H1 (cell line): ENCODE measurements around the gene SMG1. TPM values are rescaled to one million over a fixed set of nuclear protein-coding genes. Genes with fewer than 3 reads are reported as not detected.
"Not testable (repeated sequence)": the region's sequence is repeated elsewhere in the genome, so short reads cannot be mapped to it uniquely, and the experiment has no call there.

Experiments used
- CTCF ChIA-PET: fragments of 300-600 bp; sonication (Branson Sonifier 250); formaldehyde crosslinking; loops from one replicate; lab custom pipeline; 2021; ENCODE audit not compliant: partially characterized antibody; lab: Charles Lee
- POLR2A ChIA-PET: fragments of 300-600 bp; sonication (Branson Sonifier 250); formaldehyde crosslinking; loops from one replicate; lab custom pipeline; 2021; ENCODE audit warnings: inconsistent platforms; ENCODE audit not compliant: partially characterized antibody; lab: Charles Lee
- DNase-seq, 2 experiments: peaks; one replicate each; pipeline versions ENCODE4 v3.0.0 to v3.0.0-alpha.2; 2010 to 2022; ENCODE audit warnings: low spot score in 2 of 2, low read depth in 1 of 2, mixed read lengths in 1 of 2
- FAIRE-seq: peaks from 2 replicates; lab custom pipeline; 2011; peaks lifted over from hg19 to GRCh38; lab: Jason Lieb, UNC
- H2AFZ ChIP-seq: 2 replicates; pipeline ENCODE4 v1.8.1; 2012; ENCODE audit warnings: low read length, inconsistent platforms
- H2AK5ac ChIP-seq: 2 replicates; pipeline ENCODE4 v1.6.1; 2013; ENCODE audit warnings: low read depth, low read length
- H2BK120ac ChIP-seq: replicated peaks from 2 replicates; pipeline ENCODE3; 2013; ENCODE audit warnings: low read depth, low read length, inconsistent platforms
- H2BK12ac ChIP-seq: 2 replicates; pipeline ENCODE4 v1.6.1; 2013; ENCODE audit warnings: low read depth, low read length
- H2BK15ac ChIP-seq: 2 replicates; pipeline ENCODE4 v1.6.1; 2013; ENCODE audit warnings: low read length
- H2BK20ac ChIP-seq: 2 replicates; pipeline ENCODE4 v1.6.1; 2013; ENCODE audit warnings: low read length
- H2BK5ac ChIP-seq: 2 replicates; pipeline ENCODE4 v1.6.1; 2013; ENCODE audit warnings: low read depth, low read length
- H3K14ac ChIP-seq: 2 replicates; pipeline ENCODE4 v1.6.1; 2013; ENCODE audit warnings: inconsistent platforms; ENCODE audit not compliant: insufficient read length
- H3K18ac ChIP-seq: 2 replicates; pipeline ENCODE4 v1.6.1; 2013; ENCODE audit warnings: low read length; ENCODE audit errors: extremely low read depth
- H3K23ac ChIP-seq: 2 replicates; pipeline ENCODE4 v1.6.1; 2013; ENCODE audit warnings: inconsistent platforms; ENCODE audit not compliant: insufficient read length
- H3K23me2 ChIP-seq: 2 replicates; pipeline ENCODE4 v1.6.1; 2013; ENCODE audit warnings: low read depth, low read length
- H3K27ac ChIP-seq: 2 replicates; pipeline ENCODE4 v1.6.1; 2011; ENCODE audit warnings: low read depth, low read length, inconsistent platforms
- H3K27me3 ChIP-seq, 4 experiments: replicated peaks in 1 of 4; 1 replicate in 1 of 4; 2 replicates in 3 of 4; pipeline versions ENCODE4 v1.6.1 to v1.8.1; 2011 to 2013; ENCODE audit warnings: low read length in 3 of 4, mild to moderate bottlenecking in 3 of 4, inconsistent platforms in 2 of 4, mixed read lengths in 2 of 4, moderate library complexity in 1 of 4; ENCODE audit not compliant: control insufficient read depth in 3 of 4, insufficient read depth in 3 of 4; ENCODE audit errors: extremely low read depth in 1 of 4
- H3K36me3 ChIP-seq, 4 experiments: 2 replicates each; pipeline versions ENCODE4 v1.6.1 to v1.8.1; 2011 to 2013; ENCODE audit warnings: mild to moderate bottlenecking in 4 of 4, low read length in 3 of 4, moderate library complexity in 2 of 4, control low read depth in 1 of 4, inconsistent platforms in 1 of 4; ENCODE audit not compliant: insufficient read depth in 4 of 4, control insufficient read depth in 2 of 4
- H3K4ac ChIP-seq: replicated peaks from 2 replicates; pipeline ENCODE3; 2013; ENCODE audit warnings: low read length, low read depth, mixed read lengths, inconsistent platforms; ENCODE audit not compliant: insufficient read length
- H3K4me1 ChIP-seq, 4 experiments: replicated peaks in 1 of 4; 1 replicate in 1 of 4; 2 replicates in 3 of 4; pipeline versions ENCODE4 v1.6.1 to v1.8.1; 2011 to 2013; ENCODE audit warnings: low read length in 3 of 4, inconsistent platforms in 2 of 4, mixed read lengths in 1 of 4; ENCODE audit not compliant: insufficient read depth in 4 of 4, control insufficient read depth in 3 of 4
- H3K4me2 ChIP-seq, 2 experiments: 2 replicates each; pipeline versions ENCODE4 v1.6.1 to v1.8.1; 2011 to 2013; ENCODE audit warnings: low read depth in 2 of 2, low read length in 2 of 2, control low read depth in 1 of 2, inconsistent platforms in 1 of 2, mild to moderate bottlenecking in 1 of 2; ENCODE audit not compliant: insufficient read depth in 1 of 2
- H3K4me3 ChIP-seq, 4 experiments: fragments of 200-600, 300-600 bp in 1 of 4; sonication (generic), shearing (Covaris generic), sonication (Bioruptor Twin) in 1 of 4; 2 replicates each; pipeline versions ENCODE4 v1.5.1 to v1.8.1; 2011 to 2016; ENCODE audit warnings: low read length in 4 of 4, low read depth in 3 of 4, control low read depth in 2 of 4, inconsistent platforms in 2 of 4, mild to moderate bottlenecking in 2 of 4, mixed read lengths in 1 of 4, moderate library complexity in 1 of 4; ENCODE audit not compliant: insufficient read depth in 2 of 4; ENCODE audit errors: extremely low read depth in 1 of 4
- H3K56ac ChIP-seq: replicated peaks from 2 replicates; pipeline ENCODE3; 2013; ENCODE audit warnings: low read depth, mild to moderate bottlenecking, mixed read lengths, low read length, inconsistent platforms; ENCODE audit not compliant: insufficient read length
- H3K79me1 ChIP-seq: 2 replicates; pipeline ENCODE4 v1.6.1; 2013; ENCODE audit warnings: low read depth, low read length, control low read depth
- H3K79me2 ChIP-seq, 2 experiments: 2 replicates each; pipeline versions ENCODE4 v1.6.1 to v1.8.1; 2012 to 2013; ENCODE audit warnings: low read length in 2 of 2, mild to moderate bottlenecking in 2 of 2, inconsistent platforms in 1 of 2; ENCODE audit not compliant: insufficient read depth in 2 of 2, control insufficient read depth in 1 of 2
- H3K9ac ChIP-seq, 4 experiments: replicated peaks in 1 of 4; 1 replicate in 1 of 4; 2 replicates in 3 of 4; pipeline versions ENCODE4 v1.6.1 to v1.8.1; 2011 to 2013; ENCODE audit warnings: low read depth in 3 of 4, low read length in 3 of 4, control low read depth in 2 of 4, mild to moderate bottlenecking in 2 of 4, moderate library complexity in 2 of 4, inconsistent platforms in 1 of 4; ENCODE audit errors: extremely low read depth in 1 of 4
- H3K9me3 ChIP-seq, 2 experiments: 2 replicates each; pipeline versions ENCODE4 v1.6.1 to v1.8.1; 2012 to 2013; ENCODE audit warnings: mild to moderate bottlenecking in 2 of 2, moderate library complexity in 2 of 2, control low read depth in 1 of 2, inconsistent platforms in 1 of 2, low read depth in 1 of 2, low read length in 1 of 2, mixed read lengths in 1 of 2; ENCODE audit not compliant: insufficient read depth in 2 of 2
- H4K20me1 ChIP-seq, 2 experiments: replicated peaks in 1 of 2; 2 replicates each; pipeline versions ENCODE3 to v1.8.1; 2011 to 2013; ENCODE audit warnings: inconsistent platforms in 2 of 2, low read length in 2 of 2, mild to moderate bottlenecking in 1 of 2; ENCODE audit not compliant: insufficient read depth in 2 of 2, control insufficient read depth in 1 of 2
- H4K5ac ChIP-seq: 2 replicates; pipeline ENCODE4 v1.6.1; 2013; ENCODE audit warnings: low read length, low read depth, mixed read lengths, inconsistent platforms; ENCODE audit not compliant: insufficient read length
- H4K8ac ChIP-seq: 2 replicates; pipeline ENCODE4 v1.8.0; 2013; ENCODE audit warnings: mild to moderate bottlenecking, moderate library complexity, low read length, inconsistent platforms; ENCODE audit not compliant: insufficient read depth; ENCODE audit errors: extremely low read depth
- H4K91ac ChIP-seq: replicated peaks from 2 replicates; pipeline ENCODE3; 2013; ENCODE audit warnings: low read length, mixed read lengths, inconsistent platforms; ENCODE audit not compliant: insufficient read length
- WGBS, 2 experiments: shearing (Covaris generic) in 1 of 2; methylation state at CpG; one replicate each; pipeline versions ENCODE4 v1.1.6 to v1.1.7; 2013 to 2015; ENCODE audit warnings: low lambda C conversion rate in 2 of 2, mixed read lengths in 2 of 2, inconsistent platforms in 1 of 2, low coverage in 1 of 2, missing lambda C conversion rate in 1 of 2; ENCODE audit not compliant: insufficient replicate concordance in 2 of 2, insufficient coverage in 1 of 2, insufficient read length in 1 of 2; ENCODE audit errors: extremely low coverage in 1 of 2, missing lambda C conversion rate in 1 of 2; 5-methylcytosine and 5-hydroxymethylcytosine counted together
- polyA plus RNA-seq, 7 experiments: library from polyadenylated mRNA; depleted of rRNA in 3 of 7; stranded (reverse) in 5 of 7; unstranded in 2 of 7; fragments of >200 nt in 5 of 7; fragments of 200-250 nt in 2 of 7; gene quantifications; 1 replicate in 5 of 7; 2 replicates in 1 of 7; 4 replicates in 1 of 7; pipeline versions ENCODE4 v1.2.1 to v1.2.3, GENCODE V29; 2011 to 2013; ENCODE audit warnings: missing spikeins in 2 of 7, mixed read lengths in 2 of 7
- total RNA-seq: library from RNA; stranded (reverse); fragmentation: NEBNext Ultra II Directional; extraction: Animal tissue kit (Norgen Biotek cat#: 25700); gene quantifications from 2 replicates; pipeline ENCODE4 v1.2.1, GENCODE V29; 2021

The SMG1 gene
- total and polyA plus RNA-seq, 2 of the 8 experiments (the other 6 are each of a cell fraction or from before 2014, with no cell fraction given): 14.9 to 90.6 TPM

DNA sequence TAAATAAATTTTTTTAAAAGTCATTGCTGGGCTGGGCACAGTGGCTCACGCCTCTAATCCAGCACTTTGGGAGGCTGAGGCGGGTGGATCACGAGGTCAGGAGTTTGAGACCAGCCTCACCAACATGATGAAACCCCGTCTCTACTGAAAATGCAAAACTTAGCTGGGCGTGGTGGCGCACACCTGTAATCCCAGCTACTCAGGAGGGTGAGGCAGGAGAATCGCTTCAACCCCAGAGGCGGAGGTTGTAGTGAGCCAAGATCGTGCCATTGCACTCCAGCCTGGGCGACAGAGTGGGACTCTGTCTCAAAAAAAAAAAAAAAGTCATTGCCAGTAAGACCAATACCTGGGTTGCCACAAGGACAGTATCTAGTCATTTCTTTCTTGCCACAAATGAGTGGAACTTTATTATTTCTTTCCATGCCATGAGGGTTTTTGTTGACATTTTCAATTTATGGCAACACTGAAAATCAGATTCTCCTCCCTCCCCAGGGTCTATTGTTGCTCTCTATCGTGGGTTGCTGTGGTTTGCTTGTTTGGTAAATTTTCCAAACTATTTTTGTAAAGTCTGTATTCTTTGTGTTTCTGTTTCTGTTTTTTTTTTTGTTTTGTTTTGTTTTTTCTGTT is 155.8 kb downstream of the SMG1 start:
- H3K23me2 ChIP-seq, H4K5ac ChIP-seq, H2BK12ac ChIP-seq, H2BK20ac ChIP-seq, H2BK5ac ChIP-seq, H3K79me1 ChIP-seq, H3K9ac ChIP-seq, H3K23ac ChIP-seq, H3K18ac ChIP-seq, H3K4me2 ChIP-seq, POLR2A ChIA-PET, H2BK120ac ChIP-seq, H3K36me3 ChIP-seq, FAIRE-seq, H4K8ac ChIP-seq, H3K4me1 ChIP-seq, H2AFZ ChIP-seq, H2BK15ac ChIP-seq, H2AK5ac ChIP-seq, H3K4ac ChIP-seq, H3K27ac ChIP-seq, DNase-seq, H3K9me3 ChIP-seq, CTCF ChIA-PET, H4K20me1 ChIP-seq, H4K91ac ChIP-seq, H3K27me3 ChIP-seq, H3K79me2 ChIP-seq, H3K56ac ChIP-seq, H3K4me3 ChIP-seq, H3K14ac ChIP-seq: not testable (repeated sequence)
- 91% methylated on average over 11 of the region's 11 CpGs; no CpG with 5 or more reads in 1 of the 2 experiments for WGBS, 2 experiments

DNA sequence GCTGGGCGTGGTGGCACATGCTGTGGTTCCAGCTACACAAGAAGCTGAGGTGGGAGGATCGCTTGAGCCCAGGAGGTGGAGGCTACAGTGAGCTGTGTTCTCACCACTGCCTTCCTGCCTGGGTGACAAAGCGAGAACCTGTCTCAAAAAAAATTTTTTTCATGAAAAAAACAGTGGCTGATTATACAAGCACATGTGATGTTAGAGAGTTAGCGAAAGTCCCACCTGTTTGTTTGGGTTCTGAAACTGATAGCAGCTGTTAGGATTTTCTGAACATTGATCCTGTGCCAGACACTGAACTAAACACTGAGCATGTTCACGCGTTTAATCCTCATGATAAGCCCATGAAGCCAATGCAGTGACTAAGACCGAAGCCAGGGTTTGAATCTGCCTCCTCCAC is 159.0 kb downstream of the SMG1 start:
- H3K36me3 ChIP-seq, H3K27ac ChIP-seq, H3K4ac ChIP-seq, H2BK120ac ChIP-seq, H2BK12ac ChIP-seq, H4K91ac ChIP-seq, H3K18ac ChIP-seq, H2BK5ac ChIP-seq, H3K23ac ChIP-seq, H2BK20ac ChIP-seq, H4K20me1 ChIP-seq, H2AK5ac ChIP-seq, H3K4me2 ChIP-seq, H3K79me1 ChIP-seq, H2BK15ac ChIP-seq, H3K56ac ChIP-seq, H3K14ac ChIP-seq, H4K5ac ChIP-seq, FAIRE-seq, H3K9ac ChIP-seq, H3K27me3 ChIP-seq, H3K79me2 ChIP-seq, DNase-seq, H3K4me1 ChIP-seq, H3K4me3 ChIP-seq, H4K8ac ChIP-seq, H3K9me3 ChIP-seq, H3K23me2 ChIP-seq, H2AFZ ChIP-seq: not testable (repeated sequence)
- WGBS, 2 experiments: 93% methylated on average over 4 of the region's 7 CpGs; no CpG with 5 or more reads in 1 of the 2 experiments
- CTCF ChIA-PET: interaction anchor here (0.7 kb wide), 1 partner anchor 200 kb away, joined by 3 read pairs; no protein-coding TSS in a partner anchor
- POLR2A ChIA-PET: interaction anchor here (0.9 to 1.5 kb wide), 3 partner anchors 18 to 33 kb away, joined by 3 read pairs; no protein-coding TSS in a partner anchor
